Ectodermal cell (in vitro differentiated cells): ENCODE data around the gene ARHGAP15.

Experiments used
- H3K27ac ChIP-seq: 2 replicates; pipeline ENCODE4 v1.7.0; 2013; ENCODE audit warnings: mild to moderate bottlenecking, low read depth, low read length; ENCODE audit not compliant: insufficient read depth, poor library complexity, severe bottlenecking
- H3K27me3 ChIP-seq: 2 replicates; pipeline ENCODE4 v1.7.0; 2013; ENCODE audit warnings: mild to moderate bottlenecking, low read length; ENCODE audit not compliant: insufficient read depth, control insufficient read depth, poor library complexity, severe bottlenecking
- H3K36me3 ChIP-seq: one replicate; pipeline ENCODE4 v1.7.0; 2013; ENCODE audit warnings: low read length; ENCODE audit not compliant: control insufficient read depth, insufficient read depth
- H3K4me1 ChIP-seq: one replicate; pipeline ENCODE4 v1.7.0; 2013; ENCODE audit warnings: low read length; ENCODE audit not compliant: control insufficient read depth, insufficient read depth
- H3K4me3 ChIP-seq: 2 replicates; pipeline ENCODE4 v1.7.0; 2013; ENCODE audit warnings: low read depth, low read length, control low read depth; ENCODE audit not compliant: insufficient read depth
- H3K9me3 ChIP-seq: 2 replicates; pipeline ENCODE4 v1.7.0; 2013; ENCODE audit warnings: mild to moderate bottlenecking, low read length, moderate library complexity; ENCODE audit not compliant: control insufficient read depth
- WGBS, 2 experiments: methylation state at CpG; one replicate each; pipeline ENCODE4 v1.1.7; 2013; ENCODE audit warnings: missing lambda C conversion rate in 2 of 2; 5-methylcytosine and 5-hydroxymethylcytosine counted together

Gene ARHGAP15

DNA sequence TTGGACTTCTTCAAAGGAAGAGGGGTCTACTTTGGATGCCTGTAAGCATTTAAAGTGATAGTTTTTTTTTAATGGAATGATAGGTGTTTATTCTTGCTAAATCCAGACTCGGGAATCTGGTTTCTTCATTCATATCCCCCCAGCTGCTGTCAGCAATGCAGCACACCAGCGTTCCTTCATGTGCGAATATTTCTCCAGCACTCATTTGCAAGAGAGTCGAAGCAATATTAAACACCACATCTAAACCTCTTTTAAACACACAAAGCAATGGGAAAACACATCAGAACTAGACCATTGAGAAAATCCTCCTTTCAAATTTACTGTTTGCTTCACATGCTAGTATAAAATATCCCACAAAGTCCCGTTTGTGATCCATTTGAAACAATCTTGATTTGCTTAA lies 563.7 kb downstream of the ARHGAP15 start:
- Histone ChIP-seq H3K9me3 (no peaks in the 10 kb centered on the region), H3K27ac (no peak overlapping the region), H3K27me3 (no peaks in the 10 kb centered on the region), H3K36me3 (no peaks in the 10 kb centered on the region), H3K4me3 (no peak overlapping the region), H3K4me1 (peaks cover 16% of the 10 kb centered on the region)
- WGBS, 2 experiments, result 69 to 70% methylated on average over 5 of the region's 5 CpGs

DNA sequence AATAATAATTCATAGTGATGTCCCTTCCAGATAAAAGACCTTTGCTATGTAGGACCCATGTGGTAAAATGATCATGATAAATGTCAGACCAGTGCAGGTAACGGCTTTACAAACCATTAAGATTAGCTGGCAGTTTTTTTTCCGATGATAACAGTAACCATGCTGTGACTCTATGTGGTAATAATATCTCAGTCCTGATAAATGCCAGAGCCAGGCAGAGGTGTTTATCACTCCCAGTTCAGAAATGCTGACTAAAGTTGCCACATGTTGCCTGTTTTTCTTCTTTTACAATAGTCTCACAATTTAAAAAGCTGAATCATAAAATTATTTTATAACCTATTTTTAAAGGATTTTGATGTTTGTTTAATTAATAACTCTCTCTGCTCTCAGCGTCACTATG lies 565.1 kb downstream of the ARHGAP15 start:
- no peaks in the 10 kb centered on the region for H3K9me3 ChIP-seq
- H3K4me1 ChIP-seq, result peaks cover 16% of the 10 kb centered on the region
- H3K4me3 ChIP-seq, result no peak overlapping the region
- no peaks in the 10 kb centered on the region for H3K27me3 ChIP-seq
- no peak overlapping the region for H3K27ac ChIP-seq
- H3K36me3 ChIP-seq, result no peaks in the 10 kb centered on the region
- WGBS, 2 experiments, result 97% methylated on average over 2 of the region's 3 CpGs

DNA sequence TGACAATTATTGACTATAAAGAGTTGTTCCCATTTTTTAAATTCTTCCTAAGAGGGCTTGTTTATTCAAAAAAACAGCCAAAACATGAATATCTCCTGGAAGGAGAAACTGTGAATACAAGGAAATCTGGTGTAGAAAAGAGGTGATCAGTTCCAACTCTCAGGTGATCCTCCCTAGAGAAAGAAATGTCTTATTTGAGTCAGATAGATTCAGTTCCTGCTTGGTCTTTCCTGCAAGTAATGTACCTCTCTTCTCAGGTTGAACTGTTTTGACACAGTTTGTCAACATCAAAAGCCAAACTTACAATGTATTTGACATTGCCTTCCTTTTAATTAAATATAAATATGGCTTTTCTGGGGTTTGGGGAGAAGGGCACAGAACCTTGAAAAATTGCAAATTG lies 567.4 kb downstream of the ARHGAP15 start:
- Histone ChIP-seq H3K4me1 (peaks cover 12% of the 10 kb centered on the region), H3K9me3 (no peaks in the 10 kb centered on the region), H3K27ac (no peak overlapping the region), H3K4me3 (no peak overlapping the region), H3K27me3 (no peaks in the 10 kb centered on the region), H3K36me3 (no peaks in the 10 kb centered on the region)

DNA sequence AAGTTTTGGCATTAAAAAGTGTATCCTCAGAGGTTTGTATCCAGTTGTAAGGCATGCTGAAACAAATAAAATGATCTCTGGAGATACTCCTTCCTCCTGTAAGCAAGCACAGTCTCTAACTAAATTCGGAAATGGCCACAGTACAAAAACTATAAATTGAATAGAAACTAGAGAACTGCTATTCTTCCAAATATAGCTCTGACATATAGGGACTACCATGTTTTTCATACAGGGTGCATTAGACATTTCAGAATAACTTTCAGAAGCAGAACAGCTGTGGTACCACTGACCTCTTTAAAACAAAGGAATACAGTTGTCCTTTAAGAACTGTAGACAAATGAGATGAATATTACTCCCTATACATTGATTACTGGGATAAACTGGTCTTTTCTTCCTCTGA lies 568.5 kb downstream of the ARHGAP15 start:
- 83 to 88% methylated on average over 1 of the region's 1 CpG for WGBS, 2 experiments
- H3K9me3 ChIP-seq, result no peaks in the 10 kb centered on the region
- no peaks in the 10 kb centered on the region for H3K27me3 ChIP-seq
- no peak overlapping the region for H3K4me3 ChIP-seq
- no peaks in the 10 kb centered on the region for H3K36me3 ChIP-seq
- peaks cover 3% of the 10 kb centered on the region for H3K4me1 ChIP-seq
- no peak overlapping the region for H3K27ac ChIP-seq

DNA sequence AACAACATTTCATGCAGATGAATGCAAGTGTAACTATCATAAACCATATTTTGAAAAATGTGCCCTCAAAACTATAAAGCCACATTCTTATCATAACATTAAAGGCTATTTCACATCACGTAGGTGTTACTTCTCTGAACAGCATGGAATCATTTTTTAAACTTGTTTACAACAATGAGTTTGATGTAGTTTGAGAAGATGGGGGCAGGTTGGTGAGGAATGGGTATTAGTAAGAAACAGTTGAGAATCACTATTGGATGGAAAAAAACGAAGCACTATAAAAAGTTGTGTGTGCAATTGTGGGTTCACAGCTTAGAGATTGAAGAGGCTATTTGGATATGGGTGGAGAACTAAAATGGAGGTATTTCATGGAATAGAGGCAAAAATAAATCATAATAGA lies 569.1 kb downstream of the ARHGAP15 start:
- no peaks in the 10 kb centered on the region for H3K27me3 ChIP-seq
- H3K27ac ChIP-seq, result no peak overlapping the region
- no peaks in the 10 kb centered on the region for H3K4me1 ChIP-seq
- no peaks in the 10 kb centered on the region for H3K9me3 ChIP-seq
- H3K4me3 ChIP-seq, result no peak overlapping the region
- 86 to 95% methylated on average over 2 of the region's 2 CpGs for WGBS, 2 experiments
- H3K36me3 ChIP-seq, result no peaks in the 10 kb centered on the region

DNA sequence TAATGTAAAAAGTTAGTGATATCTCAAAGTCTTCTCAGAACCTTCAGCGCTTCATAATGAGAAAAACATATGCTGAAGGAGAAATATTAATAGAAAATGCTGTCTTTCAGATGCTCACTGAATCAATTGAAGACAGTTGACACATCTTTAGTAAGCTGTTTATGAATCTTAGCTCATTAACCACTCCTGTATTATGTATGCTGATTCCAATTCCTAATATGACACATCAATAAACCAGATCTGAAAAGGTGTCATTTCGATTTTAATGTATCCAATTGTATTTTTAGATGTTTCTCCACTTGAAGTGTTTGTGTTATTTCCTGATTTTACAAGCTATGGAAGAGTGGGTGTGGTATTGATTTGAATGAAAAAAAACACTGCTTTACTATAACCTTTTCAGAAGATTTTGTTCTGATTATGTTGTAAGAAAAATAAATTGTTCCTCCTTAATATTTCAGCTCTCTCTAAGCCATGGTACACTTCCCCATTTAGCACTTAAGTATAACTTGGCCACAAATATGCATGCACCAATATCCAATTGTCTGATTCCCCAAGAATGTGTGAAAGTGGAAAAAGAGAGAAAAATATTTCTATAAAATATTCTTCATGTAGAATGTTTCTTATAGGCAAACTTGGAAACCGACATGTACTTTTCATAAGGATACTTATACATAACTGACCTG lies 569.8 kb downstream of the ARHGAP15 start:
- H3K4me3 ChIP-seq, result no peak overlapping the region
- H3K27ac ChIP-seq, result no peak overlapping the region
- H3K27me3 ChIP-seq, result no peaks in the 10 kb centered on the region
- no peaks in the 10 kb centered on the region for H3K9me3 ChIP-seq
- WGBS, 2 experiments, result 93 to 100% methylated on average over 2 of the region's 3 CpGs
- H3K4me1 ChIP-seq, result no peaks in the 10 kb centered on the region
- no peaks in the 10 kb centered on the region for H3K36me3 ChIP-seq

DNA sequence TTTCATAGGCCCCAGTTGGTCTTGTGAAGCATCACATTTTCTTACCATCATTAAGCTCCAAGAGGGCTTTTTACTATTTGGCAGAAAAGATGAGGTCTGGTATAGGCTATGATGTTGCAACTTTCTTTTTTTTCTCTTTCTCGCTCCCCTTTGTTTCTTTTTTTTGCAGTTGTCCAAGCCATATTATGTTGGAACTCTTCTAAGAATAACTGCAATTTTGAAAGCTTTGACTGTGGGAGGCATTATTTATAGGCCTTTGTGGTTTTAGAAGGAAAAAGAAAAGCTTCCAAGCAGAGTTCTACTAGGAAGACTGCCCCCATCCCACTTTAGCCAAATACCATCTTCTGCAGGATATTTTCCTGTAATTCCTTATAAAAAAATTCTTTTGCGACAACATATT lies 571.6 kb downstream of the ARHGAP15 start:
- no peak overlapping the region for H3K4me3 ChIP-seq
- H3K27ac ChIP-seq, result no peak overlapping the region
- 89% methylated on average over 1 to 2 of the region's 2 CpGs for WGBS, 2 experiments
- H3K4me1 ChIP-seq, result no peaks in the 10 kb centered on the region
- H3K9me3 ChIP-seq, result no peaks in the 10 kb centered on the region
- H3K27me3 ChIP-seq, result no peaks in the 10 kb centered on the region
- H3K36me3 ChIP-seq, result no peaks in the 10 kb centered on the region

DNA sequence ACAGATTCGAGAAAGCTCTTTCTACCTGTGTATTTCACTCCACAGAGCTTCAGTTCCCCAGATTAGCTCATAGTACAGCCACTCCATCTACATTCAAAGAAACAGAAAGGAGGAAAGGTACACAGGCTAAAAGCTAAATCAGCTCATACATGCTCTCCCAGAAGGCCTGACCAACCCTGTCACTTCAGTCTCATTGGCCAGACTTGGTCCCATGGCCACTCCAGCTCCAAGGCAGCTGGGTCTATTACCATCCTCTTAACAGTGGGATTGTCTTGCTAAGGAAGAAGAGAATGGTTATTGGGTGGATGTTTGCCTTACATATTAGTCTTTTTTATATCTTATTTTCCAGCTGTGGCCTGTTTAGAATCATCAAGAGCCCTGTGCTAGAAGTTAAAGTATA lies 572.6 kb downstream of the ARHGAP15 start:
- H3K27ac ChIP-seq, result no peak overlapping the region

DNA sequence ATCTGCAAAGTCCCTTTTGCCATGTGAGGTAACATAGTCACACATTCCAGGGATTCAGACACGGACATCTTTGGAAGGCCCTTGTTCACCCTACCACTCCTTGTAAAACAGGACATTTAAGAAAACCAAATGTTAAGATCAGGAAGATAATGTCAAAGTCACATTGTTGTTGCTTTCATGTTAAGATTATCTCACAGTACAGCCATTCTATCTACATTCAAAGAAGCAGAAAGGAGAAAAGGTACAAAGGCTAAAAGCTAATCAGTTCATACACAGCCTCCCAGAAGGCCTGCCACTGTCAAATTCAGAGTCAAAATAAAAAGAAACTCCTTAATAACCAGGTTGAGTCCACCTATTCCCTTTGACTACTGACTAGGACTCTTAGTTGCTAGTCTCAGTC lies 573.7 kb downstream of the ARHGAP15 start:
- Histone ChIP-seq H3K4me1 (no peaks in the 10 kb centered on the region), H3K9me3 (no peaks in the 10 kb centered on the region), H3K36me3 (no peaks in the 10 kb centered on the region), H3K4me3 (no peak overlapping the region), H3K27me3 (no peaks in the 10 kb centered on the region), H3K27ac (no peak overlapping the region)
- 94 to 100% methylated on average over 1 of the region's 1 CpG for WGBS, 2 experiments

More for the DNA sequence above, 572.6 kb downstream of the ARHGAP15 start:
- no peaks in the 10 kb centered on the region for H3K27me3 ChIP-seq
- H3K9me3 ChIP-seq, result no peaks in the 10 kb centered on the region
- no peaks in the 10 kb centered on the region for H3K36me3 ChIP-seq
- no peak overlapping the region for H3K4me3 ChIP-seq
- H3K4me1 ChIP-seq, result no peaks in the 10 kb centered on the region
- WGBS, 2 experiments, result 89 to 97% methylated on average over 1 of the region's 1 CpG

DNA sequence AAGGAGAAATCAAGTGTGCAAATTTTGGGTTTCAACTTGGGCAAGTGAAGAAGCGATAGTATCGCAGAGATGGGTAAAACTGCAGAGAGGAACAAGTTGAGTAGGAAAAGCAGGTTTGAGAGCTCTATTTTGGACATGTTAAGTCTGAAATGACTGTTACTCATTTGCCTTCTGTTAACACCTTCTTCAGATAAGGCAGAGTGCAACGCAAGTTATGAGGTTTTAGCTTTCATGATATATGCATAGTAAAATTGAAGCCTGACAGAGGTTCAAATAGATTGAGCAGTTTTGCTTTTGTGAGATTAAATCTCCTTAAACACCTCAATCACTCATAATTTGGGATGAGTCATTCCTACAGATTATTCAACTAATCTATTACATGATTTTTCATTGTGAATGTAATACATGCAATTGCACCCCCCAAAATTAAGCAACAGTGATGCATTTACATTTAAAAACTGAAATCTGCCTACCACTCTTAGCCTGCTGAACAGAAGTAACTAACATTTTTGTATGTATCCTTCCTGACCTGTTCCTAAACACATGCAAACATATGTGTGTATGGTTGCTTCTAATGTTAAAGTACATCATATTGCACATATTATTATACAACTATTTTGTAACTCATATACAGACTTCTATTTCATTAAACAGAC lies 575.4 kb downstream of the ARHGAP15 start:
- H3K27me3 ChIP-seq, result no peaks in the 10 kb centered on the region
- no peaks in the 10 kb centered on the region for H3K4me1 ChIP-seq
- H3K9me3 ChIP-seq, result no peaks in the 10 kb centered on the region
- H3K27ac ChIP-seq, result no peak overlapping the region
- H3K4me3 ChIP-seq, result no peak overlapping the region
- WGBS, 2 experiments, result 94 to 98% methylated on average over 2 to 3 of the region's 3 CpGs
- no peaks in the 10 kb centered on the region for H3K36me3 ChIP-seq
